AG08395 (cell line): ENCODE measurements around the gene PRPSAP1.
"Not testable (repeated sequence)": the region's sequence is repeated elsewhere in the genome, so short reads cannot be mapped to it uniquely, and the experiment has no call there.

Source experiments
- DNase-seq: peaks from one replicate; pipeline ENCODE4 v3.0.0; 2012; ENCODE audit warnings: mixed read lengths, low spot score

PRPSAP1 gene

DNA sequence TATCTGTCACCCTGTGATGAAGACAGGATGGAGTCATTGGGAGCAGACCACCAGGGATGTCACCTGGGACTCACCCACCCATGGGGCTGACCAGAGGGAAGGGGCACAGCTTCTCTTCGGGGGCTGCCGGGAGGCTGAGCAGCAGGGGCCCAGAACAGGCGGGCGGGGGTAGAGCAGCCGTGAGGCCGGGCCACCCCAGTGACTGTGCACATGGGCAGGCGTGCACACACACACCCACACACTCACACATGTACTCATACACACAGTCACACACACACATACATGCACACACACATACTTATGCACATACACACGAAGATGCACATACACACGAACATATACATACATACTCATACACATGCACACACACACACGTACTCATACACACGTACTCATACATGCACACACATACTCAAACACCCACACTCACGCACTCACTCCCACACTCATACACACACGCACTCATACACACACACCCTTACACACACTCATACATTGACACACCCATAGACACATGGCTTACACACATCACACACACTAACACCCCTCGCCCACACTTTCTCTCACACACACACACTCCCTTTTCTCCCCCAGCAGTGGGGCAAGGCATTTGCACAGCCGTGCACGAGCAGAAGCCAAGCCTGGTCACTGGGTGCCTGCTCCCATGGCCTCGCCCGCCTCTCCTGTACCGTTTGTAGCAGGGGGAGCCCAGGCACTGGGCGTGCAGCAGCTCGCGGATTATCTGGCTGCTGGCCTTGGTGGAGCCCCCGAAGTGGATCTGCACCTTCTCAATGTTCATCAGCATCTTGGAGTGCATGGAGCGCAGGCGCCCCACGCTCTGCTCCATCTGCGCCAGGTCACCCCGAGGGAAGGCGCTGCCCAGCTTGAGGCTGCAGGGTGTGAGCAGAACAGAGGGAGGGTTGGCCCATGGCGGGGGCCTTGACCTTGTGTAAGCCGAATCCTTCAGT, 76.1 kb downstream of the PRPSAP1 start:
- DNase-seq: no peak

DNA sequence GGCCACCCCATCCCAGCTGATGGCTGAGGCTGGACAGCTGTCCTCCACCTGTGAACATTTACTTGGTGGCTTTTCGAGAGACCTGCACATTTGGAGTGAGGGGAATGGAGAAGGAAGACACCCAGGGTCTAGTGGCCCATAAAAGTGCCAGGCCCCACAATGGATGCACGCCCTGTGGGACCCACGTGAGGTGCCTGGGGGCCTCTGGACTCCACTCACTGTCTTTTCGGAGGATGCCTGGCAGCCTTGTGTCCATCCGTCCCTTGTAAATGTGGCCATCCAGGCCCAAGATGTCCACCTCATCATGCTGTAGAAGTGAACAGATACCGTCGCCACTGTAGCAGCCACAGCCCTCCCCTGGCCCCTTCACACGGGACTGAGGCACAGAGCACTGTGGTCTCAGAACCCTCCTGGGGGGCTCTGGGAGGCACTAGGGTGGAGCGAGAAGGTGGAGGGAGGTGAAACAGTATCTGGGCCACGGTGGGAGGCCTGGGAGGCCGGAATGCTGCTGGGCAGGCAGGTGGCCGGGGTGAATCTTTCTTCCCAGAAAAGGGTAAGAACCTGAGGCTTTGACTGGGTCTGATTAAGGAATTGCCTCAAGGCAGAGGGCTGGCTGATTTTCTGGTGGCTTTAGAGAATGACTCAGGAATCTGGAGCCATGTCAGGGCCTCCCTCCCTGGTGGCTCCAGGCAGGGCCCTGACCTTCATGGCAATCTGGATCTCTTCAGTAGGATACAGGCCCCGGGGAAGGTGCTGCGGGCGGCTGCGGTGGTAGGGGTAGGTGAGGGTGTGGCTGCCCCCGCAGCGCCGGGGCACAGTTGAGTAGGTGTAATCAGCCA, 77.0 kb downstream of the PRPSAP1 start:
- DNase-seq: peak; percentile 84

DNA sequence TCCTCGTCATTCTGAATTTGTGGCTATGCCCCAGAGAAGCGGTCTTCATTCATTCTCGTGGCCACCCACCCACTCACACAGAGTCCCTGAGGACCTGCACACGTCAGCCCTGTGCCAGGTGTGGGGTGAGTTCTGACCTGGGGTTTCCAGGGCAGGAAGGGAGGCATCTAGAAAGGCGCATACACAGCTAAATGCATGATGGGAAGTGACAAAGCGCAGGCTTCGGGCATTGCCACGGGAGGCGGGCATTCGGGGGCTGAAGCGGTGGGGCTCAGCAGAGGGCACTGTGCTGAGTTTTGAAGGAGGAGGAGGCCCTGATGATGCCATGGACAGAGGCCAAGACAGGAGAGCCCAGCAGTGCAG, 77.7 kb downstream of the PRPSAP1 start:
- DNase-seq: no peak

DNA sequence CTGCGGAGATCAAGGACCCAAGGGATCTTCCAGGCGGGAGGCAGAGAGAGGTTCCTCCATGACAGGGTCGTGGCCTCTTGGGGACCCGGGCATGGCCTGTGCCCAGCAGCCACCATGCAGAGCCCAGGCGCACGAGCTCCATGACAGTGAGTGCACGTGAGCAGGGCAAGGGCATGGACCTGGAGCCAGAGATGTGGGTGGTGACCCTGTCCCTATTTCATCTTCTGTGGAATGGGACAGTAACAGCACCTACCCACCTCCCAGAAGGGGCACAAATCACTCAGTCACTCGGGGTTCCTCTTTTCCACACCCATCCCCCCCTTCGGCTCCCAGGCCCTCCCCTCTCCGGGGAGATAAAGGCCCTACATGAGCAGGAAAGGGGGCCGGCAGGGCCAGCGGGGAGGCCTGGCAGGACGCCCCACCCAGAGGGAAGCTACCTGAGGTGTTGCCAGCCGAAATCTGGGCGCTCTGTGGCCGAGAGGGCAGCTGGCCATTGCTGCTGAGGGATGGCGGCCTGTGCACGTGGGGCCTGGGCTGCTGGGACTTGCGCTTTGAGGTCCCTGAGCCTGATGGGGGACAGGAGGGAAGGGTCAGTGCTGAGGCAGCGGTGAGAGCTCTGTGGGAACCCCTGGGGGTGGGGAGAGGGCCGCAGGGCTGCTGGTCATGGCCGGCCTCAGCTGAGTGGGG, 78.2 kb downstream of the PRPSAP1 start:
- DNase-seq: no peak

DNA sequence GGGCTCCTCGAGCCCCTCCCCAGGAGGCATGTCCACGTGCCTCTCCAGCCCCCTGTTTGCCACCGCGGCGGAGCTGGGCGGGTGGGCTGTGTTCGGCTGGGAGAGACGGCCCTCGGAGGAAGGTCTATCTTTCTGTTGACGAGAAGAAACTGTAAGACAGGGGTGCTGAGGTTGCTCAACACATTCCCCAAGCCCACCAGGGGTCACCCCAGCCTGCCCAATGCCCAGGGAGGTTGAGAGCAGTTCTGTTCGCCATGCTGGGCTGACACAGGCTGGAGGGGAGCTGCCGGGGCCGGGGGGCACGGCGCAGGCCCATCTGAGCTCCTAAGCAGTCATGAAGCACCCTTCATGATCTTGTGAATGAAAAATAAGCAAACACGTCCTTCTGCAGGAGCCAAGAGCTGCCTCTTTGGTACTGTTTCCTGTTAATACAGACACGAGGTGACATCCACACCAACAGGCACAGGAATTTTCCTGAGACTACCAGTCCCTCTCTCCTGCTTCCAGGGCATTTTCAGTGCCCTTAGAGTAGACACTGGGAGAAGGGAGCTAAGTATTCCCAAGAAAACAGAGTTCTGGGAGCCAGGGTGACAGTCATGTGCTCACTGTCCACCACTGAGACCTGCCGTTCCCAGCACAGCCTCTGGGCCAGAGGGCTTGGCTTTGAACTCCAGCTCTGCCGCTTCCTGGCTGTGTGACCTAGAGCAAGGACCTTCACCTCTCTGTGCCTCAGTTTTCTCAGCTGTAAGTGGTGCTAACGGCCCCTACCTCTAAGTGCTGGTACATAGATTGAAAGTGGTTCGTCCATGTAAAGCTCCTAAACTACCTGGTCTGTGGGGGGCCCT, 79.4 kb downstream of the PRPSAP1 start:
- no peak for DNase-seq

DNA sequence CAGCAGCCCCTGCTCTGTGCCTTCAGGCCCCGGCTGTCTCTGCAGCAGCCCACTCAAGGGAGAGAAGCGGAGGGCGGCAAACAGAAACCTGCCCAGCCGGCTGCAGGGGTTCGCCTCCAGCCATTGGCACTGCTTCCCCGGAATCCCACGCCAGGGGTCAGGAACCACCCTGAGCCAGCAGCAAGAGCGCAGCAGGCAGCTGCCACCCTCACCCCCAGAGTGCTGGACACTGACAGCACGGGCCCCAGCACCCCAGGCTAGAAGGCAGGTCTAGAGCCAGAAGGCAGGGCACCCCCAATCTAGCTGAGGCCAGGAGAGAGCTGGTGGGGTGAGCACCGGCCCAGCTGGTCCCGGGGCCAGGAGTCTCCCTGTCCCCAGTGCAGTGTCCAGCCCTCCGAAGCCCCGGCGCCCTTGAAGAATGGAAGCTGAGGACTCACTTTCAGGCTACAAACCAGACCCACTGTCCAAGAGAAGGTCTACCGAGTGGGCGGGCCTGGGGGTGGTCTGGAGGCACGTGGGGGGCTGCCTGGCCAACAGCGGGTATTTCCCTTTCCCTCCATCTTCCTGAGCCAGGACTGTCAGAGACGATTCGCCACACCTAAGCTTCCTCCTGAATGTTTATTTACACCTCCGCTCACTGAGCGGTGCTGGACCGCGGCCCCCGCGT, 80.1 kb downstream of the PRPSAP1 start:
- DNase-seq: no peak

DNA sequence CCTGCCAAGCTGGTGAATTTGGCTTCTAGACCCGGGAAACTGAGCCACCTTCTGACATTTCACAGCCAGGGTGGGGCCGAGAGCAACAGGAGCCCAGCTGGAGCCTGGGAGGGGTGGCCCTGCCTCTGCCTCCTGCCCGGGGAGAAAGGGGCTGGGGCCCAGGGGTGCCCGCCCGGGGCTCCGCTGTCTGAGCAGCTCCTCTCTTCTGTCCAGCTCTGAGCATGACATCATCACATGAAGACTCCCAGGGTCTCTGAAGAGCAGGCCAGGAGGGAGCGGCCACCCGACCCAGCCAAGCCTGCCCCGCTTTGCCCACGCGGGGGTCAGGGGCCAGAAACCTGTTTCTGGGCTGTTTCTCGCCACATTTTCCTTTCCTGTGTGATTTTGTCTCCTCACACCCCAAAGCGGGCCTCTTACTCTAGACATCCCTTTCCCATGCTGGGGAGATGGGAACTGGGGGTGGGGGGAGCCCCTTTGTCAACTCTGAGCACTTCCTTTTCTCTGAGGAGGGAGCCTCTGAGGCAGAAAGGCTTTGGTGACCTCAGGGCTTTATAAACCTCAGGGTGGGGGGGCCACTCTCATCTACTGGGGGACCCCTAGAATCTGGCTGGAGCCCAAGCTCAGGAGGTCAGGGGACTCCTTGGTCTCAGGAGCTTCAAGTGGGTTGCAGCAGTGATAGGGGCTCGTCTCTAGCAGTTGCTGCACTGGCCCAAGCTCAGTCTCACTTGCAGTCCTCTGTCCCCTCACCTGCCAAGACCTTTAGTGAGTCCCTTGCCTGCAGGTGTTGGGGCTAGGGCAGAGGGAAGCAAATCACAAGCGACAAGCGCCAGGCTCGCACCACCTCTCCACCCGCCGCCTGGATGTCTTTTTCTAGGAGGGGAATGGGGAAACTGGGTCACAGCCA, 80.9 kb downstream of the PRPSAP1 start:
- DNase-seq: no peak

DNA sequence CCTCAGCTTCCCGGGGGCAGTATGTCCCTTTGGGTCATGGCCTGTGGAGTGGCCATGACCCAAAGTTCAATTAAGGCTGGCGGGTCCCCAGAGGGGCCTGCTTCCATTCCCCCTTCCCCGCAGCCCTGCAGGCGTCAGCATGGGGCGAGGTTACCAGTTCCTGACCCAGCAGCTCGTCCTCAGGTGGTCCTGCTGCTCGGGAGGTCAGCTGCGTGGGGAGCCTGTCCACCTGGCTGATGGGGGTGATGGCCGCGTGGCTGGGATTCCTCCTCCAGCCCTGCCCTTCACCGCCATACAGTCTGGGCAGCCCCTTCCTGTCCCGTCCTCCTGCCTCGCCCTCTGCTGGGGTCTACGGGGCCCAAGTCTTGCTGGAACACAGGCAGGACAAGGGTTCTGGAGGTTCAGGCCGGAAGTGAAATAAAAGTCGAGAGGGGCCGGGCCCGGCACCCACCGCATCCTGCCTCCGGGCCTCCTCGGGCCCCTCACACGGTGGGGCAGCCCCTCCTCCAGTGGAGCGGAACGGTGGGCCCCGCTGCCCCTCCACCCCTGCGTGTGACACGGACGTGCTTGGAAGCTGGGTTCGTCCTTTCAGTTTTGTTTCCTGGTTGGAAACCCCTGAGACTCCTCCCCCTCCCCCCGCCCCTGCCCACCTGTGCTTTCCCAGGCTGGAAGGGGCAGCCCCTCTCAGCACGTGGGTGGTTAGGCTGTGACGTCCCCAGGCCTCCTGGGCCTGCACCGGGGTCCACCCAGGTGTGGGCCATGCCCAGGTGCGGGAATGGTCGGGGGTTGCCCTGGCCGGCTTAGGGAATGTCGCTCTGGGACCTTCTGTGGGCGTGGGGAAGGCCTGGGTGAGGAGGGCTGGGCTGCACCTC, 81.8 kb downstream of the PRPSAP1 start:
- DNase-seq: no peak

DNA sequence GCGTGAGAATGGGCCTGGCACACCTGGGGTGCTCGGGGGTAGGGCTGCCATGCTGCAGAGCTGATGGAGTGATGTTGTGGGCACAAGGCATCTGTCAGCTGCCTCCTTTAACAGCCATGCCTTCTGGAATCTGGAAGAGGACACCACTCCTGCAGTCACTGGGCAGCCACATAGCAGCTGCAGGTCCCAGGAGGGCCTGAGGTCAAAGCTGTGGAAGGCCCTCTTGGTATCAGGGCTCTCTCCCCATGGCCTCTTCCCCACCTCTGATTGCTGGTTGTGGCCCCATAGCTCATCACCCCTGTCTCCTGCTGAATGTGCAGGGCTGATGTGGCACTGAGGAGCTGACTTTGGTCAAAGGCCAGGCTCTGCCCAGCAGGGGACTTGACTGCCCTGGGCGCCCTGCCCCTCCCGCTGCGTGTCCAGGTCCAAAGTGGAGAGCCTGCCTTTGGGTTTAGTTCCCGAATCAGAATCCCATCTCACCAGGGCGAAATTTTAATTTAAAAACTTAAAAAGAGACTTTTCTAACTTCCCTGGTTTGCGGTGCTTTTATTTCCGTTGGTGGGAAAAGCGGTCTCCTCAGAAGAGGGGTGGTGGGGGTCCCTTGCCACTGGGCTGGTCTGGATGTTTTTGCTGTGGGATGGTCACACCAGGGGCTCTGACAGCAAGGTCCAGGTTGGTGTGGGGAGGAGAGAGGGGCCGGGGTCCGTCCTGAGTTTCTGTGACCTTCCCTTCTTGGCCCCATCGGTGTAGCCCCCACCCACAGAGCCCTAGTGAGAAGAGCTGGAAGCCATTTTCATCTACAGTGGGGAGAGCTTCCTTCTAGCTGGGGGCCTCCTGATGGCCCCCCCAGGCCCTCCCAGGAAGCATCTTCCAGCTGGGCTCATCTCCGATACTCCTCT, 82.7 kb downstream of the PRPSAP1 start:
- no peak for DNase-seq

DNA sequence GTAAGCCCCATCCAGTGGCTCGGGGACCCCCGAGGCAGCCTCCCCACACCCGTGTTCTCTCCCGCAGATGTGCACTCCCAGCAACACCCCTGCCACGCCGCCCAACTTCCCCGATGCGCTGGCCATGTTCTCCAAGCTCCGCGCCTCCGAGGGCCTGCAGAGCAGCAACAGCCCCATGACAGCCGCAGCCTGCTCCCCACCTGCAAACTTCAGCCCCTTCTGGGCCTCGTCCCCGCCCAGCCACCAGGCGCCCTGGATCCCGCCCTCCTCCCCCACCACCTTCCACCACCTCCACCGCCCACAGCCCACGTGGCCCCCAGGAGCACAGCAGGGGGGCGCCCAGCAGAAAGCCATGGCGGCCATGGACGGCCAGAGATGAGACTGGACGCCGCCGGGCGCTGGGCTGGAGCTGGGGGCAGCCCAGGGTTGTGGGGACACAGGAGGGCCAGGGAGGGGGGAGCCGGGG, 83.6 kb downstream of the PRPSAP1 start:
- no peak for DNase-seq

DNA sequence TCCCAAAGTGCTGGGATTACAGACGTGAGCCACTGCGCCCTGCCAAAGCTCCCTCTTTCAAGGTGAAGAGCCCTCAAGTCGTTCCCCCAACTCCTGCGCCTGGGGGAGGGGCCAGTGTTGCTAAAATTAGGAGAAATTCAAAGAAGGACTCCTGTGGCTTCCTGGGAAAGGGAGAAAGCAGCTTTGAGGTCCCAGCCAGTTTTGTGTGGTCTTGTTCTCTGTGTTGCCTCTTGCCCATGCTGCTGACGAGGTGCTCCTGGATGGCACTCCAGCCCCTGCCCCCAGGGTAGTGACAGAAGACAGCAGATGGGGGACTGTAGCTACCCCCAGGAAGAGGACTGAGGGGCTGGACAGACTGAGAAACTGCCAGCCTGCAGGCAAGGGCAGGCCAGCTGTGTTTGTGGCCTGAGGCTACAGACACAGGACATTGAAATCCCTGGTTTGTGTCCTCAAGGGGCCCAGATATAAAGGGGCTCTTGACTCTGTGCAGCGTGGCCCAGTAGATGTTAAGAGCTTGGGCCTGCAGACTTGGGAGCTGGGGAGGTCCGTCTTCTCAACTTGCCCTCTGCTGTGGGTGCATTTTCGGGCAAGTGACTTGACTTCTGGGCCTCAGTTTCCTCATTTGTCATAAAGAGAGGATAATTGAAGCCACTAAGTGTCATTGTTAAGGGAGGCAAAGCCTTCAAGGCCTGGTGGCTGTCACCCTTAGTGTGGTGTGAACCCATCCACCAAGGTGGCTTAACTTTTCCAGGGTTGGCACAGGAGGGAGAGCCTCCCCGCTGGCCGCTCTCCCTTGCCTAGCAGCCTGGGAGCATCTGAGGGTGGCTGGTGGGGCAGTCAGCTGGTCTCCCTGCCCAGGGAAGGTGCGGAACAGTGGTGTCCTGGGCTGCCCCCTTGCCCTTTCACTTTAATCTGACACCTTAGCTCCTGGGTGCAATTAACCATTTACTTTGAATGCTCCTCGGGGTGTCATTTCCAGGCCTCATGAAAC, 84.4 kb downstream of the PRPSAP1 start:
- DNase-seq: no peak

DNA sequence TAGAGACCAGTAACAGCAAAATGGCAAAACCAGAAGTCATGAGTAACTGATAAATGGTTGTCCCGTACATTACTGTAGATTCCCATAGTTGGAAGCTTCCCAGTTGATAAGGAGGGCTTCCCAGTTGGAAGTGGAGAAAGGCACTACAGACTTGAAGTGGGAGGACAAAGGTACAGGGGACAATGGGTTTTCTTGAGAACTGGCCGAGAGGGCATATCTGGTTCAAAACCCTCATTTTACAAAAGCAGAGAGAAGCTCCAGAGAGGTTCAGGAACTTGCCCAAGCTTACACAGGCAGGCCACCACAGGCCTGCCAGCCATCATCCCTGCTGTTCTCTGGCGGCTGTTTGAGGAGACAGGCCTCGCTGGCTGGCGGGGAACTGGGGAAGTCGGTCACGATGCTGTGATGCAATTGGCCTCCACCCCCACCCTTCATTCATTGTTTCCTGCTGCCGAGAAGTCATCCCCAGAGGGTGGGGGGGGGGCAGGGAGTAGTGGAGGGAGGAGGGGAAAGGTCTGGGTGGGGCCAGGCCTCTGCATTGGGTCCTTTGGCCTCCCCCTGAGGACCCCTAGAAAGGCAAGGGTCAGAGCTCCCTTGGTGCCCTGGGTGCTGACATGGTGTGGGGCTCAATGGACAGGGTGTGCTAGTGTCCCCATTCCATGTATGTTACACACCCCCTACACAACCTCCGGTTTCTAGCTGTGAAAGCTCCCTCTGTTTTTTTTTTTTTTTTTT, 85.5 kb downstream of the PRPSAP1 start:
- peak; percentile 77 for DNase-seq

DNA sequence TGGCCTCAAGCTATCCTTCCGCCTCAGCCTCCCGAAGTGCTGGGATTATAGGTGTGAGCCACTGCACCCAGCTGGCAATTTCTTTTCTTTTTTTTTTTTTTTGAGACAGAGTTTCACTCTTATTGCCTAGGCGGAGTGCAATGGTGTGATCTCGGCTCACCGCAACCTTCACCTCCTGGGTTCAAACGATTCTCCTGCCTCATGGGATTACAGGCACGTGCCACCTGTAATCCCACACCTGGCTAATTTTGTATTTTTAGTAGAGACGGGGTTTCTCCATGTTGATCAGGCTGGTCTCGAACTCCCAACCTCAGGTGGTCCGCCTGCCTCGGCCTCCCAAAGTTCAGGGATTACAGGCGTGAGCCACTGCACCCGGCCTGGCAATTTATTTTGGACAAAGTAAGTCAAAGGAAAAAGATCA, 86.1 kb downstream of the PRPSAP1 start:
- not testable (repeated sequence) for DNase-seq

DNA sequence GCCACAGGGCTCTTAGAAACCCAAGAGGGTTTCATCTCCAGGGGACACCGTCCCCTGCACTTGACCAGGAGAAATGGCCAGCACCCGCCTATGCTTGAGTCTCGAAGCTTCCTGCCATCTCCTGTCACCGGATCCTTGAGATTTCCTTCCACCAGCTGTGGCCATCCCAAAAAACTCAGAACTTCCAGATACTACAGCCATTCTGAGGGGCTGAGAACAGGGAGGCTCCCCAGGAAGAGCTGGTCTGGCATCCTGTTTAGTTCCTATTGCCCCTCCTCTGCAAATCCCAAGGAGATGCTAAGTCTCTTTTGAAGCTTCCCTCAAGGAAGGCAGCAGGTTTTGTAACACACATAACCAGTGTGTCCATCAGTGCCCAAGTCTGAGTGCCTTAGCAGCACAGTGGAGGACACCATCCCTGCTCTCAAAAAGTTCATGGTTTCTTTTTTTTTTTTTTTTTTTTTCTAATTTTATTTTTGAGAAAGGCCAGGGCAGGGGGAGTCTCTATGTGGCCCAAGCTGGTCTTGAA, 86.6 kb downstream of the PRPSAP1 start:
- DNase-seq: no peak

DNA sequence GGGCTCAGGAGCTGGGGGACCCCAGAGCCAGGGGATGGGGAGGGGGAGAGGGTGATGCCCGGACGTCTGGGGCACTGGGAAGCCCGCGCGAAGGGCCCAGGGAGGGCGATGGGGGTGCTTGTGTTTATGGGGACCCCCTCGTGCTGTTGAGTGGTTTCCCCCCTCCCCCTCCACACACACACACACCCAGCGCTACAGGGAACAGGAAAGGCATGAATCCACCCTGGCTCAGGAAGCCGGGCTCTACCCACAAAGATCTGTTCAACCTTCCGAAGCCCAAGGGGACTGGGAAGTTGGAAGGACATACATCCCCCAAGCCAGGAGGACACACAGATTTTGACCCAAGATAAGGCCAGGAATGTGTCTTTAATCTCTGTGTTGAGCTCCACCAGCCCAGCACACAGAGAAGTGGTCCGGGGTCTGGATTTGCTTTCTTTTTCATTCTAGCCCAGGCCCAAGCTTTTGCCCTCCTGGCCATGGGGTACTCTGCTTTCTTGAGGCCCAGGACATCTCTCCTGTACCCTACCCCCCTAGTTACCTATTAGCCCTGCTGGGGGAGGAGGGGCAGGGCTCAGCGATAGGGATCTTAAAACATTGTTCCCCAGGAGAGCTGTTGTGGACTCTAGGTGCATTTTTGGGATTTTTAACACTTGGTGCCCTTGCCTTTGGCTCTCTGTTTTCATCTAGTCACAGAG, 87.3 kb downstream of the PRPSAP1 start:
- no peak for DNase-seq
